GM19240 (cell line): ENCODE measurements around the gene CBY3.
"Not testable (repeated sequence)": the region's sequence is repeated elsewhere in the genome, so short reads cannot be mapped to it uniquely, and the experiment has no call there.

Experiments
- DNase-seq: peaks from one replicate; pipeline ENCODE4 v3.0.0; 2011; ENCODE audit warnings: low spot score; ENCODE audit not compliant: insufficient read length

The CBY3 gene

DNA sequence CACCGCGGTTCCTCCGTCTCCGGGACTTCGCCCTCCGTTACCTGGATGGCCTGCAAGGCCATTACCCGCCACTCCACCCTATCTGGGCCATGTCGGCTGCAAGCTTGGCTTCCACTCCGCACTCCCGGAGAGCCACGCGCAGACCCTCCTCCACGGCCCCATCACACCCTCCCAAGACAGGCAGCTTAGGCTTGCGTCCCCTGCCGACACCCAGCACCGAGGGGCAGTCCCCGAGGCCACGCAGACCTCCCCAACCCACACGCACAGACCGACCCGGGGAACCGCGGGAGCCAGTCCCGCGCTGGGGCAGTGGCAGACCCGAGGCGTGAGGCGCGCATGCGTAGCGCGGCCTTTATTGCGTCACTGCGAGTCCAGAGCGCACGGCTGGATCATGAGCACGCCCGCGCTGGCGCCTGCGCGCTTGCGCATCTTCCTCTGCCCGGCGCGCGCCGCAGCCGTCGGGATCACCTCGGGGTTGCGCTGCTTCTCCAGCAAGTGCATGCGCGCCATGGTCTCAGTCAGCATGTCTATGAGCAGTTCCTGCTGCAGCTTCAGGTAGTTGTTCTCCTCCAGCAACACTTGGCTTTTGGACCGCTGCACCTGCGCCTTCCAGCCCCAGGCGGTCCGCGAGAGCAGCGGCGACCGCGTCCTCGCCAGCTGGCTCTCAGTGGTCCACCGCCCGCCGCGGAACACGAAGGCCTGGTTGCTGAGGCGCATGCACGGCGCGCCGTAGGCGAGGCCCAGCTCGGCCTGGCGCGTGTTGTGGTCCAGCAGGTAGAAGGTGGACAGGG lies 2.4 kb downstream of the CBY3 start:
- DNase-seq, result peak; percentile 77

DNA sequence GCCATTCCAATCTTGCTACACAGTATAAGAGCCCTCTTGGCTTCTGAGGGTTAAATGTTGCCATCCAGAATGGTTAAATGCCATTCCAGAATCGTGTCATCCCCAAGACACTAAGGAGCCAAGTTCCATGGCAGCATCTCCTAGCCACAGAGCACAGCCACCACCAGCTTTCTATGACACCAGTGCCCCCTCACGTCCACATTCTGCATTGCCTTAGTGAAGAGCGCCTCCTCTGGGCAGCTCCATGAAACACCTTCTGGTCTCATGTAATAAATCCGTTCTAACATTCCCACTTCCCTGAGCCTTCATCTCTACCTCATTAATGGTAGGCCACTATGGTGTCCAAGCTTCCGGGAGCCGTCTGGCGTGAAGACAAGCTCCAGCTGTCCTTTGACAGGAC lies 12.4 kb downstream of the CBY3 start:
- no peak for DNase-seq

DNA sequence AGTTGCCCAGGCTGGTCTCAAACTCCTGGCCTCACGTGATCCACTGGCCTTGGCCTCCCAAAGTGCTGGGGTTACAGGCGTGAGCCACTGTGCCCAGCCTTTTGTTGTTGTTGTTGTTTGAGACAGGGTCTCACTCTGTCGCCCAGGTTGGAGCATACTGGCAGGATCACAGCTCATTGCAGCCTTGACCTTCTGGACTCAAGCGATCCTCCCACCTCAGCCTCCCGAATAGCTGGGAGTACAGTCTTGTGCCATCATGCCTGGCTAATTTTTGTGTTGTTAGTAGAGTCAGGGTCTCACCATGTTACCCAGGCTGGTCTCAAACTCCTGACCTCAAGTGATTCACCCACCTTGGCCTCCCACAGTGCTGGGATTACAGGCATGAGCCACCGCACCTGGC lies 19.2 kb downstream of the CBY3 start:
- not testable (repeated sequence) for DNase-seq

DNA sequence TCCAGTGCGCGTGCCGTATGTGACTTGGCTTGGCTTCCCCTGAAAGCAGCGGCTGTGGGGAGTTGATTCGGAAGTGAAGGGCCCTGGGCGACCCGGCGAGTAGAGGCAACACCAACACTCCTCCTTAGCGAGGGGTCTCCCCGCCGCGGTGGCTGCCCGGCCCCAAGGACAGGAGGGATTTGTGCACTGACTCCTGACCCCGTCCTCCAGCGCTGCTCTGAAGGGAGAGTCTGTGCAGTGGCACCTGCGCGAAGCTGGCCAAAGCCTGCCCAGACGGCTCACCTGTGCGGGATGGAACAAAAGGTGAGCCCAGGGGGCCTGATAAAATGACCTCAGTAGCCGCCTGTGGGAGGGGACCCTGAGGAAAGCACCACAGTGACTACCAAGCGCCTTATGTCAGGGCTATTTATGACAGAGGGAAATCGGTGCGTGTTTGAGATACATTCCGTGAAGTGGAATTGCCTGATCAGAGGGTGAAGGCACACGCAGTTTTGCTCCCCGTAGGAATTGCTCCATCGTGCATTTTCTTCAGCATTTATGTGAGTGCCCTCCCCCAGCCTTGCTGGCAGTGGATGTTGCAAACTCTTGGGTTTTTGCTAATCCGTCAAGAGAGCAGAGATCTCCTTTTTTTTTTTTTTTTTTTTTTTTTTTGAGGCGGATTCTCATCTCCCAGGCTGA lies 22.5 kb downstream of the CBY3 start:
- not testable (repeated sequence) for DNase-seq

DNA sequence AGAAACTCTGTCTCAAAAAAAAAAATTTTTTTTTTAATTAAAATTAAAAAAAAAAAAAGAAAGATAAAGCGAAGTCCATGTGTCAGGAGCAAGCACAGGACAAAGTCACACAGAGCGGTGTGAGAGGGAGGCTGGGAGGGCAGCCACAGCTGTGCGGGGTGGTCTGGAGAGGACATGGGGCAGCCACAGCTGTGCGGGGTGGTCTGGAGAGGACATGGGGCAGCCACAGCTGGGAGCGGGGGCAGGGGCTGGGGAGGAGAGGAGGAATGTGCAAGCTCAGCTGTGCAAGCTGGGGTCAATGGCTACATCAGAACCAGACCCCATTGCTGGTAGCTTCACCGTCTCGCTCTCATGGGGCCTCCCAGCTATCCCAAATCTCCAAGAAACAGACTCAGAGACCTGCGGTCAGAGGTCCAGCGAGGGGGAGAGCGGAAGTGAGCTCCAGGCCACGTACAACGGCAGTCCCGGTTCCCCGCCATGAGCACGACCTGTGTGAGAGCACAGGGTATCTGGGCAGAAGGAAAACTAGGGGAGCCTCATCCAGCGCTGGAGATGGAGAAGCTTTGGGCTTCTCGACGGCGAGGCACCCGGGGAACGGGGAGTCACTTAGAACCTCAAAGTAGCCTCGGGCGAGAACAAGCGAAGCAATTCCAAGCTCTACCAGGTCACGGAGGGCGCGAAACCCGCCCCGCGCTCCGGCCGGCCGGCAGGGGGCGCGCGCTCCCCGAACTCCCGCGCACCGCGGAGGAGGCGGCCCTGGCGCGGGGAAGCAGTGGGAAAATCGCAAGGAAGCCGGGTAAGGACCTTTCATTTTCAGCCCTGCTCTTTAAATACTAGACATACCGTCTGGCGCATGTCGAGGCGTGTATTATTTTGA lies 23.3 kb downstream of the CBY3 start:
- not testable (repeated sequence) for DNase-seq

DNA sequence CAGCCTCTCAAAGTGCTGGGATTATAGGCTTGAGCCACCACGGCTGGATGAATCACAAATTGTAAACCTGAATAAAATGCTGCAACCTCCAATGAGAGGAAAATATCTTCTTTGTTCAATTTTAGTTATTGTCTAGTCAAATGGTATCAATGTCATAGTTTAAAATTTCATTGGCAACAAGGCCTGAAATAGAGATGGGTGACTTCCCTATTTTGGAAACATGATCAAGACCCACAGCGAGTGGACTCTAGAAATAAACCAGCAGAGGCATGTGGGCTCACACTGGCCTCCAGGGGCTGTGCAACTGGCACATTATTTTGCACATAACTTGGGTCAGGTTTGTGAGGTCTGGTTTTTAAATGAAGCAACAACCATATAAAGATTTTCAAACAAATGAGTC lies 27.7 kb downstream of the CBY3 start:
- not testable (repeated sequence) for DNase-seq

DNA sequence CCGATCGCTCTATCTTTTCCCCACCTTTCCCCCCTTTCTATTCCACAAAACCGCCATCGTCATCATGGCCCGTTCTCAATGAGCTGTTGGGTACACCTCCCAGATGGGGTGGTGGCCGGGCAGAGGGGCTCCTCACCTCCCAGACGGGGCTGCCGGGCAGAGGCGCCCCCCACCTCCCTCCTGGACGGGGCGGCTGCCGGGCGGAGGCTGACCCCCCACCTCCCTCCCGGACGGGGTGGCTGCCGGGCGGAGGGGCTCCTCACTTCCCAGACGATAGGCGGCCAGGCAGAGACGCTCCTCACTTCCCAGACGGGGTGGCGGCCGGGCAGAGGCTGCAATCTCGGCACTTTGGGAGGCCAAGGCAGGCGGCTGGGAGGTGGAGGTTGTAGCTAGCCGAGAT lies 30.6 kb downstream of the CBY3 start:
- DNase-seq, result not testable (repeated sequence)

DNA sequence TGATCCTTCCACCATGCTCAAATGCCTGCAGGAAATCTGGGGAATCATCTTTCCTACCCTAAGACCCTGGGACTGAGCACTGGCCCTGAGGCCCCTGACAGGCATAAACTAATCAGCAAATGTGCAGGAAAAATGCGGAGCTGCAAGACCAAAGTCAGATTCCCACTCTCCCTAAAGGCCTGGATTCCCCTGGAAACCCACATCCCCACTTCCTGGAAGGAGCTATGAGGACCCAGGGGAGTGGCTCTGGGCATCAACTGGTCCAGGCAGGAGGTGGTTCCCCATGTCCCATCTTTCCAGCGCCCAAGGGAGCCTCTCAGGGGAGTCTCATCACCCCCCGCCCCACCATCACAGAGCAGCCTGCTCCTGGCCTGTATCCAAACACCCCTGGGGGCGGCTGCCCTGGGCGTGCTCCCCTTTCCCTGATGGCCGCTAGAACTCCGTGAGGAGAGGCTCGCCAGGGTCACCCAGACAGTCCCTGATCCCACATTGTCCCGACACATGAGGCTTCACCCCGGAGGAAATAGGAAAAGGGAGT lies 31.6 kb downstream of the CBY3 start:
- DNase-seq, result not testable (repeated sequence)

DNA sequence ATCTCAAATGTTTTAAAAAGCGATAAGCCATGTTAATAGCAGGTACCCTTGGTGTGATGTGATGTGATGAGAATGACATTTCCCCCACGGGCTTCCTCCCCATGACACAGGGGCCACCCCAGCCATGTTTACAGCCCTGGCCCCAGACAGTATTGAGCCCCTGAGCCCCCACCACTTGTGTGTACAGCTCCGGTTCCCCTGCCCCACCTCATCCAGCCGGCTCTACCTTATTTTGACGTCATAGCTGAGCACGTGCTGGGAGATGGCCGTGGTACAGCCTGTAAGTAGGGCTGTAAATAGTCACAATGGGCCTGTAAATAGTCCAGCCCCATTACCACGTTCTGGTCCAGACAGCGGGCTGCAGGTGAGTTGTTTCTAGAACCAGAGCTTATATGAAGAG lies 32.4 kb downstream of the CBY3 start:
- no peak for DNase-seq

DNA sequence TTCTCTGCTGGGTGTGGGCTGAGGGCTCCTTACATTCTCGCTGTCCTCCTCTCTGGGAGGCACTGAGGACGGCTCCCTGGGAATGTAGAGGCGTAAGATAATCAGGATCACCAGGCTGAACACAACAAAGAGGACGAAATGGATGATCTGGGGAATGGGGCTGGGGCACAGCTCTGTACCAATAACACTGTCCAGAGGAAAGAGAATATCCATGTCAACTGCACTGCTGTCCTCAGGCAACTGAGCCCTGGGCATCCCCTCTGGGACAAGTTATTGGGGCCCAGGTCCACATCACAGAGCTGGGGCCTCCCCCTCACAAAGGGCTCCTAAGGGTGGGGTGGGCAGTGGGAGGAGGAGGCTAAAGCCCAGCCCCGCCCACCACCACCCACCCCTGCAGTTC lies 36.1 kb downstream of the CBY3 start:
- DNase-seq, result not testable (repeated sequence)

DNA sequence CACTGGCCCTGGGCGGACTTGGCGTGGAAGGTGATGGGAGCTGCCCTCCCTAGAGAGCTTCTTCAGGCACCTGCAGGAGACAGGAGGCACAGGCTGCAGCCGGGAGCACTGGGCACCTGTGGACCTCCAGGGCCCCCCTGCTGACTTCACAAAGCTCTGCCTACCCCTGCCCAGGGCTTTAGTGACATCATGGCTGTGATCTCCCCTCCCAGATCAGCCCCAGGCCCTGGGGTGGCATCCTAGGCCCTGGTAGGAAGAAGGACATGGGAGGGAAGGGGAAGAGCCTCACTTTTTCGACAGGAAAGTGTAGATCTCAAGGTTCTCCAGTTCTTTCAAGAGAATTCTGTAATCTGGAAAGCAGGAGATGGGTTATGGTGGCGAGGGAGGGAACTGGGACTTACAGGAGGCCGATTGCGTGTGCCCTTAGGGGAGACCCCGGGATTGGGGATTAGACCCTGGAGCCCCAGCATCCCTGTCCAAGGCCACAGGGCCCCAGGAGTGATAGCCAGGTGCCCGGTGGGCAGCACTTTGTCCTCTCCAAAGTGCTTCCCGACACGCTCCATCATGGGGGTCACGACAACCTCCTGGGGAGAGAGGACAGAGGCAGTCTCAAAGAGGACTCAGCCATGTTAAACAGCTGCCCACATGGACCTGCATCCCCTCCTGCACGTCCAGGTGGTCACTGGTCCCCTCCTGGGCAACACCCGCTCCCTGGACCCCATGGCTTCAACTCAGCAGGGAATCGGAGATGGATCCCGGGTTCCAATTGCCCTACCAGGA lies 37.5 kb downstream of the CBY3 start:
- not testable (repeated sequence) for DNase-seq

DNA sequence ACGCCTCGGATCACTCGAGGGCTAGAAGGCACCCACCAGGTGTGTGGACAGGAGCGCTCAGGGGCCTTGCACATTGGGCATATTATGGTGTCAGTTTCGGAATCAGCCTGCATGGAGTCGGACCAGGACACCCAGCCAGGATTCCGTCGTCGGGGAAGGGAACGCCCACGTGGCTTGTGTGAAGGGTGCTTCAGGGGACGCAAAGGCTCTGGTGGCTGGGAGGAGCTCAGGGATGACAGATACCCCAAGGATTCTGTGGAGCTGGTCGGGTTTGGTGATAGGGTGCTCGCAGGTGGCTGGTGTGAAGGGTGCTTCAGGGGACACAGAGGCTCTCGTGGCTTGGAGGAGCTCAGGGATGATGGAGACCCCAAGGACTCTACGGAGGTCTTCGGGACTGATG lies 38.2 kb downstream of the CBY3 start:
- not testable (repeated sequence) for DNase-seq

DNA sequence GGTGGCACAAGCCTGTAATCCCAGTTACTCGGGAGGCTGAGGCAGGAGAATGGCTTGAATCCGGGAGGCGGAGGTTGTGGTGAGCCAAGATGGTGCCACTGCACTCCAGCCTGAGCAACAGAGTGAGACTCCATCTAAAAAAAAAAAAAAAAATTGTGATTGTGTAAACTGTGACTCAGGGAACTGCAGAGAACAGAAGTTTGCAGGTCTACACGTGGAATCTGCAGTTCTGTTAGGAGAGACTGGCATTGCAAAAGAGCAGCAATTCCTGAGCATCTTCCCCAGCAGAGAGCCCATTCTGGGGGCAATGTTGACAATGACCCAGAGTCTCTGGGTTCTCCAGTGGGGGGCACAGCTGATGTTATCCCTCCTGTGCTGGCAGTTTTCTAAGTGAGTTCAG lies 39.1 kb downstream of the CBY3 start:
- DNase-seq, result not testable (repeated sequence)

DNA sequence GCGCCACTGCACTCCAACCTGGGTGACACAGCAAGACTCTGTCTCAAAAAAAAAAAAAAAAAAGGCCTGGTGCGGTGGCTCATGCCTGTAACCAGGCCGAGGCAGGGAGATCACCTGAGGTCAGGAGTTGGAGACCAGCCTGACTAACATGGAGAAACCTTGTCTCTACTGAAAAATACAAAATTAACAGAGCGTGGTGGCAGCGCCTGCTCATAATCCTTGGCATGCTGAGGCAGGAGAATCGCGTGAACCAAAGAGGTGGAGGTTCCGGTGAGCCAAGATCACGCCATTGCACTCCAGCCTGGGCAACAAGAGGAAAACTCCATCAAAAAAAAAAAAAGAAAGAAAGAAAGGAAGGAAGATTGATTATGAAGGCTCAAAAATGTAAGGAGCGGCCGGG lies 41.5 kb downstream of the CBY3 start:
- not testable (repeated sequence) for DNase-seq

DNA sequence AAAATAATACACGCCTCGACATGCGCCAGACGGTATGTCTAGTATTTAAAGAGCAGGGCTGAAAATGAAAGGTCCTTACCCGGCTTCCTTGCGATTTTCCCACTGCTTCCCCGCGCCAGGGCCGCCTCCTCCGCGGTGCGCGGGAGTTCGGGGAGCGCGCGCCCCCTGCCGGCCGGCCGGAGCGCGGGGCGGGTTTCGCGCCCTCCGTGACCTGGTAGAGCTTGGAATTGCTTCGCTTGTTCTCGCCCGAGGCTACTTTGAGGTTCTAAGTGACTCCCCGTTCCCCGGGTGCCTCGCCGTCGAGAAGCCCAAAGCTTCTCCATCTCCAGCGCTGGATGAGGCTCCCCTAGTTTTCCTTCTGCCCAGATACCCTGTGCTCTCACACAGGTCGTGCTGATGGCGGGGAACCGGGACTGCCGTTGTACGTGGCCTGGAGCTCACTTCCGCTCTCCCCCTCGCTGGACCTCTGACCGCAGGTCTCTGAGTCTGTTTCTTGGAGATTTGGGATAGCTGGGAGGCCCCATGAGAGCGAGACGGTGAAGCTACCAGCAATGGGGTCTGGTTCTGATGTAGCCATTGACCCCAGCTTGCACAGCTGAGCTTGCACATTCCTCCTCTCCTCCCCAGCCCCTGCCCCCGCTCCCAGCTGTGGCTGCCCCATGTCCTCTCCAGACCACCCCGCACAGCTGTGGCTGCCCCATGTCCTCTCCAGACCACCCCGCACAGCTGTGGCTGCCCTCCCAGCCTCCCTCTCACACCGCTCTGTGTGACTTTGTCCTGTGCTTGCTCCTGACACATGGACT lies 46.3 kb downstream of the CBY3 start:
- DNase-seq, result not testable (repeated sequence)

DNA sequence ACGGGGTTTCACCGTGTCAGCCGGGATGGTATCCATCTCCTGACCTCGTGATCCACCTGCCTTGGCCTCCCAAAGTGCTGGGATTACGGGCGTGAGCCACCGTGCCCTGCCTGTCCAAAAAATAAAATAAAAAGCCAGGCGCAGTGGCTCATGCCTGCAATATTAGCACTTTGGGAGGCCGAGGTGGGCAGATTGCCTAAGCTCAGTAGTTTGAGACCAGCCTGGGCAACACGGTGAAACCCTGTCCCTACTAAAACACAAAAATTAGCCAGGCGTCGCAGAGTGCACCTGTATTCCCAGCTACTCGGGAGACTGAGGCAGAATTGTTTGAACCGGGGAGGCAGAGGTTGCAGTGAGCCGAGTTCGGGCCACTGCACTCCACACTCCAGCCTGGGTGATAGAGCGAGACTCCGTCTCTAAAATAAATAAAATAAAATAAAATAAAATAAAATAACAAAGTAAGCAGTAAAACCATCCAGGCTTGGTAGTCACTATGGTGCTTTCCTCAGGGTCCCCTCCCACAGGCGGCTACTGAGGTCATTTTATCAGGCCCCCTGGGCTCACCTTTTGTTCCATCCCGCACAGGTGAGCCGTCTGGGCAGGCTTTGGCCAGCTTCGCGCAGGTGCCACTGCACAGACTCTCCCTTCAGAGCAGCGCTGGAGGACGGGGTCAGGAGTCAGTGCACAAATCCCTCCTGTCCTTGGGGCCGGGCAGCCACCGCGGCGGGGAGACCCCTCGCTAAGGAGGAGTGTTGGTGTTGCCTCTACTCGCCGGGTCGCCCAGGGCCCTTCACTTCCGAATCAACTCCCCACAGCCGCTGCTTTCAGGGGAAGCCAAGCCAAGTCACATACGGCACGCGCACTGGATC lies 47.1 kb downstream of the CBY3 start:
- not testable (repeated sequence) for DNase-seq
